Effector memory CD4-positive, alpha-beta T cell (primary cell): ENCODE data around the gene RENBP.

Experiments
- DNase-seq, 3 donors: peaks; one replicate each; pipeline ENCODE4 v3.0.0-alpha.2; 2020
- H3K27ac ChIP-seq: 2 replicates; pipeline ENCODE4 v1.7.0; 2013; ENCODE audit warnings: mild to moderate bottlenecking, low read length, moderate library complexity; ENCODE audit not compliant: insufficient read depth, poor library complexity, severe bottlenecking
- H3K27me3 ChIP-seq: replicated peaks from 2 replicates; pipeline ENCODE4 v1.7.0; 2013; ENCODE audit warnings: mild to moderate bottlenecking, low read length; ENCODE audit not compliant: insufficient read depth, control insufficient read depth, poor library complexity, severe bottlenecking
- H3K36me3 ChIP-seq: 2 replicates; pipeline ENCODE4 v1.7.0; 2013; ENCODE audit warnings: mild to moderate bottlenecking, low read length, moderate library complexity; ENCODE audit not compliant: control insufficient read depth, insufficient read depth
- H3K4me1 ChIP-seq: 2 replicates; pipeline ENCODE4 v1.7.0; 2013; ENCODE audit warnings: low read length, mild to moderate bottlenecking; ENCODE audit not compliant: control insufficient read depth, insufficient read depth, poor library complexity, severe bottlenecking
- H3K4me3 ChIP-seq: 2 replicates; pipeline ENCODE4 v1.7.0; 2013; ENCODE audit warnings: low read length, low read depth, mild to moderate bottlenecking; ENCODE audit not compliant: insufficient read depth, poor library complexity, severe bottlenecking
- H3K9me3 ChIP-seq: 2 replicates; pipeline ENCODE4 v1.7.0; 2013; ENCODE audit warnings: mild to moderate bottlenecking, low read length, moderate library complexity; ENCODE audit not compliant: control insufficient read depth

Gene RENBP

DNA sequence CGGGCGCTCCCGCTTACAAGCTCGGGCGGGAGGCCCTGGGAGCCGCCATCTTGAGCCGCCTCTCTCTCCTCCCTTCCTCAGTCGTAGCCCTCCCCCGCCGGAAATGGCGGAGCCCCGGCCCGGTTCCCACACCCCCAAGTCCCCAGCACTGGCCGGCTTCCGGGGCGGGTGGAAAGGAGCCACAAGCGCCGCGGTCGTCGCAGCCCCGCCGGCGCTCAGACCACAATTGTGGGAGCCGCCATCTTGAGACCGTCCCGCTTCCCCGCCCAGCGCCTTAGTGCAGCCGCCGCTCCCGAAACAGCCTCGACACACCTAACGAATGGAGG is 26.6 kb upstream of the RENBP start:
- peaks cover 30% of the 10 kb centered on the region for H3K4me1 ChIP-seq

GRCh38 chrX:153970357-153971123 is 26.1 kb upstream of the RENBP start:
- Histone ChIP-seq H3K9me3 (no peaks in the 10 kb centered on the region), H3K27me3 (no peaks in the 10 kb centered on the region), H3K4me1 (peaks cover 30% of the 10 kb centered on the region), H3K27ac (peak overlapping the region; percentile 94), H3K4me3 (peak overlapping the region; percentile 99), H3K36me3 (no peaks in the 10 kb centered on the region)
- peak in 2 of 3 donors; percentile 16 to 39 for DNase-seq

More for the DNA sequence above, 26.6 kb upstream of the RENBP start:
- peak; percentile 79 to 85 (median 84) for DNase-seq
- Histone ChIP-seq H3K27me3 (no peaks in the 10 kb centered on the region), H3K4me3 (peak overlapping the region; percentile 99), H3K9me3 (no peaks in the 10 kb centered on the region), H3K36me3 (no peaks in the 10 kb centered on the region), H3K27ac (peak overlapping the region; percentile 94)

DNA sequence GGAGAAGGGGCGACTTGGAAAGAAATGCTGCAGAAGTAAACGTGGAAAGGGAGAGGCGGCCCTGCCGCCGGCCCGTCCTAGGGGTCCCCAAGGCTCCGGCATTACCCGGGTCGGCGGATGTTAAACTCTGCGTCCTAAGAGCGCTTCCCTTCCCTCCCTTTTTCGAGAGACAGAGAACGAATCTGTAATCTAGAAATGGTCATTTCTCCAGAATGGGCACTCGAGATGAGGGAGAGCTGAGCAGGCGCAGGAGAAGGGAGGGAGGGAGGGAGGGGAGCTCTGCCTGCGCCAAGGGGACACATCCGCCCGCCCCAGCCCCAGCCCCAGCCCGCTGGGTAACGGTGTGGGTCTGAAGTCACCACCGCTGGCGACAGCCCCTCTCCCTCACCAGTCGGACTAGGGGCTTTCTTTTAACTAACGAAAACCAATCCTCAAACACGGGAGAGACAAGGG is 25.5 kb upstream of the RENBP start:
- no peak for DNase-seq
- H3K9me3 ChIP-seq, result no peaks in the 10 kb centered on the region
- H3K4me3 ChIP-seq, result peak overlapping the region; percentile 99
- no peaks in the 10 kb centered on the region for H3K27me3 ChIP-seq
- H3K27ac ChIP-seq, result peak overlapping the region; percentile 94
- no peaks in the 10 kb centered on the region for H3K36me3 ChIP-seq
- peaks cover 30% of the 10 kb centered on the region for H3K4me1 ChIP-seq

DNA sequence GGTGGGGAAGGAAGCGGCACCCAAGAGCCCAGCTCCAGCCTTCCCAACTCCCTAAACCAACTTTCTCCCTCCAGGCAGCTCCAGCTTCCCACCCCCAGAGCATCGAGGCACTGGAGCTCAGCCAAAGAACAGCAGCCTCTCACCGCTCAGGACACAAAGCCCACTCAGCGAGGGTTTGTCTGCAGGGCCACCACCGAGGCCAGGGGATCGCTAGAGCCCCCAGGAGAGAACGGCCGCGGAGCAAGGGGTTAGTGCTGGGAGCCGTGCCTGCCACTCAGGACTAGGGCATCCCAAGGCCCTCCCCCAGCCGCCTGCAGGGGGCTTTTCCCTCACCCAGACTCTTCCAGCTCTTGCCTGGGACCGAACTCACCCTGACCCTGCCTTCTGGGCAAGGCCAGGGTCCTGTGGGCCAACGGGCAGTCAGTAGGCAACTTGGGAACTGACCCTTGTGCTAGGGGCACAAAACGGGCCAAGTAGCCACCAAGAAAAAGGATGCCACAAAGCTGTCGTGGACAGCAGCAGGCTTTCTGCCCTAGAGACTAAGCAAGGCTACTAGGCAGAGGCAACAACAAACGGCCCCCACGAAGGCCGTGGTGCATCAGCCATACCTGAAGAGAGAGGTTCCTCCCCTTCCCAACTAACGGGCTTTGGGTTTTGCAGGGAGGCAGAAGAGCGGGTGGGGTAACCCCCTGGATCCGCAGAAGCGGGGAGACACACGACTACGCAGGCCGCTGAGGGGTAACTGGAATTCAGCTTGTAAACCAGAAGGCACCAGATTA is 24.9 kb upstream of the RENBP start:
- no peaks in the 10 kb centered on the region for H3K27me3 ChIP-seq
- no peak for DNase-seq
- H3K4me1 ChIP-seq, result peaks cover 24% of the 10 kb centered on the region
- no peaks in the 10 kb centered on the region for H3K9me3 ChIP-seq
- peak overlapping the region; percentile 99 for H3K4me3 ChIP-seq
- peaks cover 2% of the 10 kb centered on the region for H3K36me3 ChIP-seq
- H3K27ac ChIP-seq, result peak overlapping the region; percentile 94

- peak in 1 of 3 donors; percentile 32 for DNase-seq
- no peaks in the 10 kb centered on the region for H3K9me3 ChIP-seq
- H3K4me3 ChIP-seq, result peak overlapping the region; percentile 99
- H3K36me3 ChIP-seq, result peaks cover 8% of the 10 kb centered on the region
- no peaks in the 10 kb centered on the region for H3K27me3 ChIP-seq
- H3K4me1 ChIP-seq, result peaks cover 20% of the 10 kb centered on the region
- H3K27ac ChIP-seq, result peak overlapping the region; percentile 94
These were observed 24.3 kb upstream of the RENBP start for GRCh38 chrX:153968754-153969124.

DNA sequence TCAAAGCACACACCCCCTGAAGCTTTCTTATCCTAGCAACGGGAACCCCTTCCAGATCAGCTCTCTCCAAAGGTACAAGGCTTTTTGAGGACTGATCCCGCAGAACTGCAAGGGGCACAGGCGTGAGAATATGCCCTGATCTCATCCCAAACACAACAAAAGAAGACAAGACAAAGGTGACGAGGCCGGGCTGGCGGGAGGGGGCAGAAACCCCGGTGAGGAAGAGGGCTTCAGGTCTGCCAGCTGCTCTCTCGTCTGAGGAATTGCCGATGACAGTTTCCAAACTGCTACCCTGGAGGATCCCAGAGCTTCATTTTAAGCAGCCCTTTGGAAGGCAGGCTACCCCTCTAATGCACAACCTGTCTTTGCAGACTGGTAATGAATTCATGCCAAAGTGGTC is 23.8 kb upstream of the RENBP start:
- Histone ChIP-seq H3K36me3 (peaks cover 13% of the 10 kb centered on the region), H3K27ac (peak overlapping the region; percentile 94), H3K27me3 (no peaks in the 10 kb centered on the region), H3K4me1 (peaks cover 18% of the 10 kb centered on the region), H3K4me3 (peak overlapping the region; percentile 99), H3K9me3 (no peaks in the 10 kb centered on the region)
- no peak for DNase-seq

- H3K27me3 ChIP-seq, result no peaks in the 10 kb centered on the region
- DNase-seq, result no peak
- peak overlapping the region; percentile 94 for H3K27ac ChIP-seq
- H3K36me3 ChIP-seq, result peaks cover 14% of the 10 kb centered on the region
- H3K4me3 ChIP-seq, result peak overlapping the region; percentile 99
- no peaks in the 10 kb centered on the region for H3K9me3 ChIP-seq
- peaks cover 16% of the 10 kb centered on the region for H3K4me1 ChIP-seq
These were observed 23.2 kb upstream of the RENBP start for GRCh38 chrX:153967536-153968224.

GRCh38 chrX:153966841-153967535 is 22.5 kb upstream of the RENBP start:
- Histone ChIP-seq H3K9me3 (no peaks in the 10 kb centered on the region), H3K4me1 (peaks cover 16% of the 10 kb centered on the region), H3K27me3 (no peaks in the 10 kb centered on the region), H3K36me3 (peaks cover 21% of the 10 kb centered on the region), H3K4me3 (peak overlapping the region; percentile 99), H3K27ac (peak overlapping the region; percentile 94)
- DNase-seq, result no peak

DNA sequence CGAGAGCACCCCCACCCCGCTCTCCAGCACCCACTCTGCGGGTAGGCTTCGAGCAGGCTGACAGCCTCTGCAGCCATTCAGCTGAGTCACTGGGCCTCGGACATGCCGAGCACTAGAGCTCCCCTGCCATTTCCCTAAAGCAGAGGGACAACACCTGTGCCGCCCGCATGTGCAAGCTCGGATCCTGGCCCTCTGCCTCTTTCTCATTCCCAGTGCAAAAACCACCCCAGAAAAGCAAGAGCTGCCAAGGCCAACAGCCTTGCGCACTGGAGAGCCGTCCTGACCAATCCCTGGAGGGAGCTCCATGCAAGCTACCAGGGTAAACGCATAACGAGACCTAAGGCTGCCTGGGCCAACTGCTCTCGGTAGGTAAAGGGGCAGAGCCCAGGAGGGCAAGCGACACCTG is 21.8 kb upstream of the RENBP start:
- Histone ChIP-seq H3K27me3 (no peaks in the 10 kb centered on the region), H3K4me3 (no peak overlapping the region), H3K27ac (peak overlapping the region; percentile 94), H3K4me1 (peaks cover 16% of the 10 kb centered on the region), H3K36me3 (peaks cover 28% of the 10 kb centered on the region), H3K9me3 (no peaks in the 10 kb centered on the region)
- no peak for DNase-seq
